Uterus (tissue), 2 donors: Measurements from ENCODE around the gene FAM200C.

Experiments
- POLR2A ChIP-seq, 2 donors: fragments of 450-650 bp; IDR thresholded peaks; one replicate each; pipeline ENCODE4 v1.6.1; 2016; ENCODE audit warnings: antibody characterized with exemption in 2 of 2, mild to moderate bottlenecking in 1 of 2, moderate library complexity in 1 of 2
- TF ChIP-seq, protein P1 (sequence below), 4 experiments: fragments of 200-600 bp in 2 of 4; fragments of 450-650 bp in 2 of 4; sonication (generic) in 2 of 4; IDR thresholded peaks; one replicate each; pipeline ENCODE4 v1.5.1; 2016 to 2019; ENCODE audit warnings: antibody characterized with exemption in 4 of 4, mild to moderate bottlenecking in 2 of 4, moderate library complexity in 1 of 4

DNA sequence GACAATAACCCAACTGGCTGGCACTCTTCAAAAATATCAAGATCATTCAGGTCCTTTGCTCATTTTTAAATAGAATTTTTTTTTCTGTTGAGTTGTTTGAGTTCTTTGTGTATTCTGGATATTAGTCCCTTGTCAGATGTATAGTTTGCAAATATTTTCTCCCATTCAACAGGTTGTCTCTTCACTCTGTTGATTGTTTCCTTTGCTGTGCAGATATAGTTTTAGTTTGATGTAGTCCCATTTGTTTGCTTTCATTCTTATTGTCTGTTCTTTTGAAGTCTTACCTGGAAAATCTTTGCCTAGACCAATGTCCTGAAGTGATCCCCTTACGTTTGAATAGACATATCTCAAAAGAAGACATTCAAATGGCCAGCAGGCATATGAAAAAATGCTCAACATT is 44.6 kb upstream of the FAM200C start:
- TF ChIP-seq, protein P1, sequence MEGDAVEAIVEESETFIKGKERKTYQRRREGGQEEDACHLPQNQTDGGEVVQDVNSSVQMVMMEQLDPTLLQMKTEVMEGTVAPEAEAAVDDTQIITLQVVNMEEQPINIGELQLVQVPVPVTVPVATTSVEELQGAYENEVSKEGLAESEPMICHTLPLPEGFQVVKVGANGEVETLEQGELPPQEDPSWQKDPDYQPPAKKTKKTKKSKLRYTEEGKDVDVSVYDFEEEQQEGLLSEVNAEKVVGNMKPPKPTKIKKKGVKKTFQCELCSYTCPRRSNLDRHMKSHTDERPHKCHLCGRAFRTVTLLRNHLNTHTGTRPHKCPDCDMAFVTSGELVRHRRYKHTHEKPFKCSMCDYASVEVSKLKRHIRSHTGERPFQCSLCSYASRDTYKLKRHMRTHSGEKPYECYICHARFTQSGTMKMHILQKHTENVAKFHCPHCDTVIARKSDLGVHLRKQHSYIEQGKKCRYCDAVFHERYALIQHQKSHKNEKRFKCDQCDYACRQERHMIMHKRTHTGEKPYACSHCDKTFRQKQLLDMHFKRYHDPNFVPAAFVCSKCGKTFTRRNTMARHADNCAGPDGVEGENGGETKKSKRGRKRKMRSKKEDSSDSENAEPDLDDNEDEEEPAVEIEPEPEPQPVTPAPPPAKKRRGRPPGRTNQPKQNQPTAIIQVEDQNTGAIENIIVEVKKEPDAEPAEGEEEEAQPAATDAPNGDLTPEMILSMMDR (IDR thresholded peaks at IDR 0.05): no peak
- TF ChIP-seq POLR2A (IDR thresholded peaks at IDR 0.05): no peak
